ENCODE results near the gene SHANK1.
"Not testable (repeated sequence)": the region's sequence is repeated elsewhere in the genome, so short reads cannot be mapped to it uniquely, and the experiment has no call there.

The SHANK1 gene

GRCh38 chr19:50749490-50749889 is 29.9 kb upstream of the SHANK1 start:
- H3K9ac ChIP-seq (ENCODE audit: low read length), result no peak overlapping the region
- H3K27me3 ChIP-seq (ENCODE audit: control insufficient read depth in 1 of 2, insufficient read depth in 2 of 2, low read length in 2 of 2), result no peaks in the 10 kb centered on the region
- H3K4me1 ChIP-seq (ENCODE audit: insufficient read depth, low read length), result no peaks in the 10 kb centered on the region
- H3K27ac ChIP-seq (ENCODE audit: low read depth, low read length), result no peak overlapping the region
- no peaks in the 10 kb centered on the region for H3K36me3 ChIP-seq (ENCODE audit: insufficient read depth, low read length)
- no peak overlapping the region for H3K4me3 ChIP-seq (ENCODE audit: low read depth in 1 of 2, low read length in 2 of 2)
- H3K9me3 ChIP-seq (ENCODE audit: low read length), result no peaks in the 10 kb centered on the region

- not testable (repeated sequence) for H3K4me3 ChIP-seq (ENCODE audit: low read depth in 1 of 2, low read length in 2 of 2); H3K9ac ChIP-seq (ENCODE audit: low read length); H3K9me3 ChIP-seq (ENCODE audit: low read length); H3K36me3 ChIP-seq (ENCODE audit: insufficient read depth, low read length); H3K4me1 ChIP-seq (ENCODE audit: insufficient read depth, low read length); H3K27ac ChIP-seq (ENCODE audit: low read depth, low read length); H3K27me3 ChIP-seq (ENCODE audit: control insufficient read depth in 1 of 2, insufficient read depth in 2 of 2, low read length in 2 of 2)
Measured at GRCh38 chr19:50747141-50747540, 27.5 kb upstream of the SHANK1 start.

- Histone ChIP-seq H3K36me3 (ENCODE audit: insufficient read depth, low read length) (no peaks in the 10 kb centered on the region), H3K9me3 (ENCODE audit: low read length) (no peaks in the 10 kb centered on the region), H3K4me3 (ENCODE audit: low read depth in 1 of 2, low read length in 2 of 2) (no peak overlapping the region), H3K27me3 (ENCODE audit: control insufficient read depth in 1 of 2, insufficient read depth in 2 of 2, low read length in 2 of 2) (no peaks in the 10 kb centered on the region), H3K27ac (ENCODE audit: low read depth, low read length) (no peak overlapping the region), H3K4me1 (ENCODE audit: insufficient read depth, low read length) (no peaks in the 10 kb centered on the region), H3K9ac (ENCODE audit: low read length) (no peak overlapping the region)
Measured at GRCh38 chr19:50745221-50745620, 25.6 kb upstream of the SHANK1 start.

GRCh38 chr19:50743537-50743936 is 23.9 kb upstream of the SHANK1 start:
- Histone ChIP-seq H3K9me3 (ENCODE audit: low read length) (no peaks in the 10 kb centered on the region), H3K36me3 (ENCODE audit: insufficient read depth, low read length) (no peaks in the 10 kb centered on the region), H3K27ac (ENCODE audit: low read depth, low read length) (no peak overlapping the region), H3K27me3 (ENCODE audit: control insufficient read depth in 1 of 2, insufficient read depth in 2 of 2, low read length in 2 of 2) (peaks cover 0 to 6% of the 10 kb centered on the region in 2 donors), H3K4me1 (ENCODE audit: insufficient read depth, low read length) (no peaks in the 10 kb centered on the region), H3K4me3 (ENCODE audit: low read depth in 1 of 2, low read length in 2 of 2) (no peak overlapping the region), H3K9ac (ENCODE audit: low read length) (no peak overlapping the region)

- no peaks in the 10 kb centered on the region for H3K36me3 ChIP-seq (ENCODE audit: insufficient read depth, low read length)
- H3K9ac ChIP-seq (ENCODE audit: low read length), result no peak overlapping the region
- H3K9me3 ChIP-seq (ENCODE audit: low read length), result no peaks in the 10 kb centered on the region
- H3K27ac ChIP-seq (ENCODE audit: low read depth, low read length), result no peak overlapping the region
- peaks cover 0 to 6% of the 10 kb centered on the region in 2 donors for H3K27me3 ChIP-seq (ENCODE audit: control insufficient read depth in 1 of 2, insufficient read depth in 2 of 2, low read length in 2 of 2)
- H3K4me1 ChIP-seq (ENCODE audit: insufficient read depth, low read length), result no peaks in the 10 kb centered on the region
- no peak overlapping the region for H3K4me3 ChIP-seq (ENCODE audit: low read depth in 1 of 2, low read length in 2 of 2)
Measured at GRCh38 chr19:50741179-50741933, 21.8 kb upstream of the SHANK1 start.

- no peak overlapping the region for H3K4me3 ChIP-seq (ENCODE audit: low read depth in 1 of 2, low read length in 2 of 2)
Measured at GRCh38 chr19:50739914-50740426, 20.4 kb upstream of the SHANK1 start.

GRCh38 chr19:50739132-50739913 is 19.7 kb upstream of the SHANK1 start:
- Histone ChIP-seq H3K36me3 (ENCODE audit: insufficient read depth, low read length) (no peaks in the 10 kb centered on the region), H3K4me3 (ENCODE audit: low read depth in 1 of 2, low read length in 2 of 2) (no peak overlapping the region), H3K27me3 (ENCODE audit: control insufficient read depth in 1 of 2, insufficient read depth in 2 of 2, low read length in 2 of 2) (peaks cover 0 to 6% of the 10 kb centered on the region in 2 donors), H3K27ac (ENCODE audit: low read depth, low read length) (no peak overlapping the region), H3K9ac (ENCODE audit: low read length) (no peak overlapping the region), H3K9me3 (ENCODE audit: low read length) (no peaks in the 10 kb centered on the region), H3K4me1 (ENCODE audit: insufficient read depth, low read length) (no peaks in the 10 kb centered on the region)

More at GRCh38 chr19:50739914-50740426, 20.4 kb upstream of the SHANK1 start:
- Histone ChIP-seq H3K36me3 (ENCODE audit: insufficient read depth, low read length) (no peaks in the 10 kb centered on the region), H3K9me3 (ENCODE audit: low read length) (no peaks in the 10 kb centered on the region), H3K27ac (ENCODE audit: low read depth, low read length) (no peak overlapping the region), H3K4me1 (ENCODE audit: insufficient read depth, low read length) (no peaks in the 10 kb centered on the region), H3K27me3 (ENCODE audit: control insufficient read depth in 1 of 2, insufficient read depth in 2 of 2, low read length in 2 of 2) (peaks cover 0 to 6% of the 10 kb centered on the region in 2 donors), H3K9ac (ENCODE audit: low read length) (no peak overlapping the region)

- Histone ChIP-seq H3K9ac (ENCODE audit: low read length) (no peak overlapping the region), H3K9me3 (ENCODE audit: low read length) (no peaks in the 10 kb centered on the region), H3K4me3 (ENCODE audit: low read depth in 1 of 2, low read length in 2 of 2) (no peak overlapping the region), H3K36me3 (ENCODE audit: insufficient read depth, low read length) (no peaks in the 10 kb centered on the region), H3K27me3 (ENCODE audit: control insufficient read depth in 1 of 2, insufficient read depth in 2 of 2, low read length in 2 of 2) (peaks cover 0 to 6% of the 10 kb centered on the region in 2 donors), H3K4me1 (ENCODE audit: insufficient read depth, low read length) (no peaks in the 10 kb centered on the region), H3K27ac (ENCODE audit: low read depth, low read length) (no peak overlapping the region)
Measured at GRCh38 chr19:50736338-50736737, 16.7 kb upstream of the SHANK1 start.

- H3K27me3 ChIP-seq (ENCODE audit: control insufficient read depth in 1 of 2, insufficient read depth in 2 of 2, low read length in 2 of 2), result peaks cover 0 to 6% of the 10 kb centered on the region in 2 donors
- H3K36me3 ChIP-seq (ENCODE audit: insufficient read depth, low read length), result no peaks in the 10 kb centered on the region
- H3K4me3 ChIP-seq (ENCODE audit: low read depth in 1 of 2, low read length in 2 of 2), result no peak overlapping the region
- H3K9me3 ChIP-seq (ENCODE audit: low read length), result no peaks in the 10 kb centered on the region
- H3K9ac ChIP-seq (ENCODE audit: low read length), result no peak overlapping the region
- H3K4me1 ChIP-seq (ENCODE audit: insufficient read depth, low read length), result no peaks in the 10 kb centered on the region
- H3K27ac ChIP-seq (ENCODE audit: low read depth, low read length), result no peak overlapping the region
Measured at GRCh38 chr19:50735869-50736268, 16.3 kb upstream of the SHANK1 start.

- no peak overlapping the region for H3K27ac ChIP-seq (ENCODE audit: low read depth, low read length)
- H3K9ac ChIP-seq (ENCODE audit: low read length), result no peak overlapping the region
- no peaks in the 10 kb centered on the region for H3K36me3 ChIP-seq (ENCODE audit: insufficient read depth, low read length)
- H3K9me3 ChIP-seq (ENCODE audit: low read length), result no peaks in the 10 kb centered on the region
- H3K4me3 ChIP-seq (ENCODE audit: low read depth in 1 of 2, low read length in 2 of 2), result no peak overlapping the region
- H3K27me3 ChIP-seq (ENCODE audit: control insufficient read depth in 1 of 2, insufficient read depth in 2 of 2, low read length in 2 of 2), result peaks cover 4 to 13% of the 10 kb centered on the region in 2 donors
- H3K4me1 ChIP-seq (ENCODE audit: insufficient read depth, low read length), result peaks cover 11% of the 10 kb centered on the region
Measured at GRCh38 chr19:50729894-50730293, 10.3 kb upstream of the SHANK1 start.

- Histone ChIP-seq H3K4me1 (ENCODE audit: insufficient read depth, low read length) (peaks cover 11% of the 10 kb centered on the region), H3K9me3 (ENCODE audit: low read length) (no peaks in the 10 kb centered on the region), H3K4me3 (ENCODE audit: low read depth in 1 of 2, low read length in 2 of 2) (no peak overlapping the region), H3K27ac (ENCODE audit: low read depth, low read length) (no peak overlapping the region), H3K27me3 (ENCODE audit: control insufficient read depth in 1 of 2, insufficient read depth in 2 of 2, low read length in 2 of 2) (peaks cover 4 to 24% of the 10 kb centered on the region in 2 donors), H3K36me3 (ENCODE audit: insufficient read depth, low read length) (no peaks in the 10 kb centered on the region), H3K9ac (ENCODE audit: low read length) (no peak overlapping the region)
Measured at GRCh38 chr19:50728084-50728737, 8.6 kb upstream of the SHANK1 start.
